Stimulated activated CD4-positive, alpha-beta T cell treated with anti-CD3 and anti-CD28 coated beads, Interleukin-2, amount 100 ng/mL, for 4 hours (primary cell): Measurements from ENCODE around the gene TMEM86B.

Experiments used
- DNase-seq: peaks from one replicate; pipeline ENCODE4 v3.0.0-alpha.2; 2020; ENCODE audit warnings: low read depth

Gene TMEM86B, protein sequence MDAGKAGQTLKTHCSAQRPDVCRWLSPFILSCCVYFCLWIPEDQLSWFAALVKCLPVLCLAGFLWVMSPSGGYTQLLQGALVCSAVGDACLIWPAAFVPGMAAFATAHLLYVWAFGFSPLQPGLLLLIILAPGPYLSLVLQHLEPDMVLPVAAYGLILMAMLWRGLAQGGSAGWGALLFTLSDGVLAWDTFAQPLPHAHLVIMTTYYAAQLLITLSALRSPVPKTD

DNA sequence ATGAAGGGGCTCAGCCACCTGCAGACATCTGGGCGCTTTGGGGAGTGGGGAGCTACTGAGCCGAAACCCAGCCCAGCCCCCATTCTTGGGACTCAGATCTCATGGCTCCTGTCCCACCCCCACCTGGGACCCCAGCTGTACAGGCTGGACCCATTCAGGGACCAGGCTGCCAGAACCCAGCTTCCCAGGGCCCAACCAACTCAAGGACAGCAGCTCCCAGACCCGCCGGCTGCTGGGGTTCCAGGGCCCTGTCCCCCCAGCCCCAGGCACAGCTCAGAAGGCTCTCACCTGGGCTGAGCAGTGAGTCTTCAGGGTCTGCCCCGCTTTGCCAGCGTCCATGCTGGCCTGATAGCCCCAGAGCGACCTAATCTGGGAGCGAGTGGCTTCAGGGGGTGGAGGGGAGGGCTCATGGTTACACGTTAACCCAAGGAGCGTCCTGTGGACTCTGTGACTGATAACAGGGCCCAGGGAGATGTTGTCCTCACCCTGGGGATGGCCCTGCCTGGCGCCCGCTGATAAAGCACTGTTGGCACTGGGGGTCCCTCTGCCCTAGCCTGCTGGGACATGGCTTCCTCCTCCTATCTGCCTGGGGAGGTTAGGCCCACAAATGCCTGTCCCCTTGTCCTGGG, at the start of gene TMEM86B:
TMEM86B (minus strand) TSS at position 361 of the 629 bp plus-strand sequence; CDS start at position 339, 22 bp downstream.
- no peak for DNase-seq

- no peak for DNase-seq
These were observed 48.9 kb upstream of the TMEM86B start for GRCh38 chr19:55277494-55277893.

DNA sequence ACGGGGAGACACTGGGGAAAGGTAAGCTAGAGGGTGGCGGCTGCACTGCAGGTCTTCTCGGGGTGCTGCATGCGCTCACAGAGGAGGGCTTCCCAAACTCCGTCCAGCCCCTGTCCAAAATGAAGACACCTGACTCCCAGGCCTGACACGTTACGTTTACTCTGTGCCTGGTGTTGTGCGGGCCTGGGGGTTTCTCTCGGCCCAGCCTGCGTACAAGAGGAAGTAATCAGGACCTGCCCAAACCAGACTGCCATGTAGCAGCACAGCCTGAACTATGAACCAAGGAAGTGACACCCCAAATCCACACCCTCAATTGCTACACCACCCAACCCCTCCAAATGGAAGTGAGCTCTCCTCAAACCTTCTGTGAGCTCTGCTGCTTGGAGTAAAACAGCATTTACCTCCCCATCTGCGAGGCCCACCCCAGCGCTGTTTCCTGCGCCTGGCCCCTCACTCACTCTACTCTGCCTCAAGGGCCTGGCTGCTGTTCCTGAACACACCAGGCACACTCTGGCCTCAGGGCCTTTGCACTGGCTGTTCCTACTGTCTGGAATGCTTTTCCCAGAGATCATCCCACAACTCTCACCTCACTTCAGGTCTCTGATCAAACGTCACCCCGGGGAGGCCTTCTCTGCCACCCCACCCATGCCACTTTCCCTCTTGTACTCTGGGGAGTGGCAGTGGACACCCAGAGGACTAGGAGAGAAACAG, 48.3 kb upstream of the TMEM86B start:
- no peak for DNase-seq

DNA sequence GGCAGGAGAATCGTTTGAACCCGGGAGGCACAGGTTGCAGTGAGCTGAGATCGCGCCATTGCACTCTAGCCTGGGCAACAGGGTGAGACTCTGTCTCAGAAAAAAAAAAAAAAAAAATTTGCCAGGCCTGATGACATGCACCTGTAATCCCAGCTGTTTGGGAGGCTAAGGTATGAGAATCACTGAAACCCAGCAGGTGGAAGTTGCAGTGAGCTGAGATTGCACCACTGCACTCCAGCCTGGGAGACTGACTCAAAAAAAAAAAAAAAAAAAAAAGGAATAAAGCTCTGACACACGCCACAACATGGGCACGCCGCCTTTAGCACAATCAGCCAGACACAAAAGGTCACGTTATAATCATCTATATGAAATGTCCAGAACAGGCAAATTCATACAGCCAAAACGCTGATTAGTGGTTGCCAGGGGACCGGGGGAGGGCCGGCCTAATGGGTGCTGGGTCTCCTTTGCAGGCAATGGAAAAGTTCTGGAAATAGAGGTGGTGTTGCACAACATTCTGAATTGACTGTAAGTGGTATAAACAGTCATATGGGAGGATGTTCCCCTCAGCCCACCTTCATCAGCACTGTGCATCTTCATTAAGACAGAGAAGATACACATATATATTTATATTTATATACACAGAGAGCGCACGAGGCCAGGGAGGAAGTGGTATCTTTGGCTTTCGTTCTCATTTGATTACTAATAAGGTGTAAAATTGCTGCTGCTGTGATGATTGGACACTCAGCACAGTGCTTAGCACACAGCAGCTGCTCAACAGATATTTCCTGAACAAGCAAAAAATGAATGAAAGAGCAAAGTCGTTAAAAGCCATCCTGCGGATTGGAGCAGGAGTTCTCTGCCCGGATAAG, 47.5 kb upstream of the TMEM86B start:
- no peak for DNase-seq

GRCh38 chr19:55273978-55274707, 45.6 kb upstream of the TMEM86B start:
- DNase-seq: no peak

GRCh38 chr19:55272142-55272541, 43.6 kb upstream of the TMEM86B start:
- DNase-seq: no peak

GRCh38 chr19:55270172-55270942, 41.8 kb upstream of the TMEM86B start:
- no peak for DNase-seq

GRCh38 chr19:55269299-55269698, 40.7 kb upstream of the TMEM86B start:
- DNase-seq: no peak

GRCh38 chr19:55266840-55267239, 38.3 kb upstream of the TMEM86B start:
- DNase-seq: no peak

DNA sequence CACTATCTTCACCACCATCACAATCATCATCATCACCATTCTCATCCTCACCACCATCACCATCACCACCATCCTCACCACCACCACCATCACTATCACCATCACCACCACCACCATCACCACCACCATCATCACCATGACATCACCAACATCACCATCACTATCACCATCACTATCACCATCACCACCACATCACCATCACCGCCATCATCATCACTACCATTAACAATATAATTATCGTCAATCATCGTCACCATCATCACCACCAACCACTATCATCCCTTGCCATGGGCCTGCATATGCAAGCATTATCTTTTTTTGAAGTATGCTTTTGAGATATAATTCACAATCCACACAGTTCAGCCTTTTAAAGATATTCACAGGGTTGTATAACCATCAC, 37.8 kb upstream of the TMEM86B start:
- no peak for DNase-seq

- DNase-seq: no peak
These were observed 37.3 kb upstream of the TMEM86B start for GRCh38 chr19:55265723-55266386.

GRCh38 chr19:55265173-55265572, 36.6 kb upstream of the TMEM86B start:
- no peak for DNase-seq

DNA sequence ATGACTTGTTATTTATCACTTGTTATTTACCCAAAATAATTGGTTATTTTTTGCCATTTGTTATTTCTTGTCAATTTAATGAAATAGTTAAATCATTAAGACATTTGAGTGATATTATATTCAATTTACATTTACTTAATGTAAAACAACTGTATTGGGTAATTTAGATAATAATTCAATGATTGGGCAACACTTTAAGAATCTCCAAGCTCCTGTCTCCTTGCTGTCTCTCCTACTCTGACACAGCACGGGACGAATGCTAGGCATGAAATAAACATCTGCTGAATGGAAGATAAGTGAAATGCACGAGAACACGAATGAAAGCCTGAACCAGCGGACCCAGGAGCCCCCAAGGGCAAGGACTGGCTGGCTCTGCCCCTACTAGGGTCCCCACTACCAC, 36.0 kb upstream of the TMEM86B start:
- no peak for DNase-seq

GRCh38 chr19:55262359-55262758, 33.8 kb upstream of the TMEM86B start:
- no peak for DNase-seq

DNA sequence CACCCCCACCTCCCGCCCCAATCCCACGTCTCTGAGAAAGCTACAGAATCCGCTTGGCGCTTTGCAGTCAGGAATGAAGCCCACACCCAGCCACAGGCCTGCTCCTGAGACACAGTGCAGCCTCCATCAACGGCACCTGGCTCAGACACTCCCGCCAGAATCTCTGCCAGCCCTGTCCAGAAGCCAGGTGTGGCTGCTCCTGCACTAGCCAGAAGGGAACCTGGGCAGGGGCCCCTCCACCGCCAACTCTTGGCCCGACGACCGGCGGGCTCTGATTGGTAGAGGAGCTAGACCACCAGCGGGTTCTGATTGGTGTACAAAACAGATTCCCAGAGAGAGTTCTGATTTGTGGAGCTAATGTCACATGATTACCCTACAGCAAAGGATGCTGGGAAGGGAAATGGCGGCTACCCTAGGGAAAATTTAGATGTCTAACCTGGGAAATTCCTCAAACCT, 33.1 kb upstream of the TMEM86B start:
- DNase-seq: no peak

- no peak for DNase-seq
These were observed 31.1 kb upstream of the TMEM86B start for GRCh38 chr19:55259540-55260210.

DNA sequence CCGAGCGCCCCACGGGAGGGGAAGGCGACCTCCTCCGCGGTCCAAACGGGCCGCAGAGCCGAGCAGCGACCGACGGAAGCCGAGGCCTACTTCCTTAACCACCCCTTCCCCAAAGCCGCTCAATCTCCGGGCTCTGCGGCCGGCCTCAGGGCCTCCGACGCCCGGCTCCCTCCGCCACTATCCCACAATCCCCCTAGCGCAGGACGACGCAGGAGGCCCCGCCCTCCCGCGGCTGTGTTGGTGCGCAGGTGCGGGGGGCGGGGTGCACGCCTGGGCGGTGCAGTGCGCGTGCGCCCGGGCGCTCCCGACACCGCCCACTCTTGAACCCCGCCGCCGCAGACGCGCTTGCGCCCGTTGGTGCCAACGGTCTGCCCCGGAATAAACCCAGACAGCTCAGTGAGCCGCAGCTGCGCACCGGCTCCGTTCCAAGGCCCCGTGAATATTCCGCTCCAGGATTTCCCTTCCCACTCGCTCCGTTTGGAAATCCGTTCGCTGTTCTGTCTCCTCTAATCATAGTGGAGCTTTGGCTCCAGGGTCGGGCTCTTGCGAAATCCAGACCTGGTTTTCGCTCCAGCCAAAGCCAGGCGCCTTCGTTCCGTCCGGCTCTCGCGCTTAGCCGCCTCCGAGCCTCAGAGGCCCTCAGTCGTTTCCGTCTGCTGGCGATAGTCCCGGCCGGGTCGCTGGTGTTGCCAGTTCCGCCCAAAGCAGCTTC, 30.4 kb upstream of the TMEM86B start, which contains the start of gene PPP6R1:
PPP6R1 (minus strand) TSS at position 190 of the 712 bp plus-strand sequence. CDS start 11,914 bp downstream, outside the sequence.
- DNase-seq: peak; percentile 88

- peak; percentile 27 for DNase-seq
These were observed 29.9 kb upstream of the TMEM86B start for GRCh38 chr19:55258476-55258827.
